CD4-positive, alpha-beta memory T cell (primary cell): ENCODE results near the gene MDN1. TPM values are rescaled to one million over a fixed set of nuclear protein-coding genes. Genes with fewer than 3 reads are reported as not detected.

Experiments
- CTCF ChIA-PET: fragments of 350-600 bp; sonication (Branson Sonifier 250); formaldehyde crosslinking; loops from one replicate; lab custom pipeline; 2021; ENCODE audit warnings: inconsistent platforms; ENCODE audit not compliant: partially characterized antibody; lab: Charles Lee
- POLR2A ChIA-PET: fragments of 350-600 bp; sonication (Branson Sonifier 250); formaldehyde crosslinking; loops from one replicate; lab custom pipeline; 2021; ENCODE audit not compliant: partially characterized antibody; lab: Charles Lee
- DNase-seq, 5 donors: peaks; one replicate each; pipeline versions ENCODE4 v3.0.0 to v3.0.0-alpha.2; 2020 to 2022; ENCODE audit warnings: mixed read lengths in 1 of 5
- H3K27ac ChIP-seq: one replicate; pipeline ENCODE4 v1.7.0; 2013; ENCODE audit warnings: low read depth, low read length
- H3K27me3 ChIP-seq: 2 replicates; pipeline ENCODE4 v1.7.0; 2013; ENCODE audit warnings: mild to moderate bottlenecking, low read length, moderate library complexity; ENCODE audit not compliant: insufficient read depth
- H3K36me3 ChIP-seq: 2 replicates; pipeline ENCODE4 v1.7.0; 2013; ENCODE audit warnings: mild to moderate bottlenecking, low read length, moderate library complexity; ENCODE audit not compliant: insufficient read depth
- H3K4me1 ChIP-seq: 2 replicates; pipeline ENCODE4 v1.7.0; 2013; ENCODE audit warnings: mild to moderate bottlenecking, low read length, moderate library complexity; ENCODE audit not compliant: insufficient read depth
- H3K4me3 ChIP-seq, 2 donors: one replicate each; pipeline ENCODE4 v1.7.0; 2013; ENCODE audit warnings: low read length in 2 of 2, mild to moderate bottlenecking in 1 of 2
- H3K9me3 ChIP-seq, 2 donors: one replicate each; pipeline ENCODE4 v1.7.0; 2013; ENCODE audit warnings: low read length in 2 of 2, control low read depth in 1 of 2; ENCODE audit not compliant: control insufficient read depth in 1 of 2
- H3K27ac Mint-ChIP-seq, 7 donors: one replicate each; pipeline ENCODE4 v1.8.0; 2020 to 2021; ENCODE audit warnings: mixed read lengths in 7 of 7, mild to moderate bottlenecking in 6 of 7, inconsistent platforms in 3 of 7, moderate library complexity in 3 of 7
- H3K27me3 Mint-ChIP-seq, 2 donors: one replicate each; pipeline ENCODE4 v1.8.0; 2020 to 2021; ENCODE audit warnings: mixed read lengths in 2 of 2
- H3K36me3 Mint-ChIP-seq, 2 donors: one replicate each; pipeline ENCODE4 v1.8.0; 2020 to 2021; ENCODE audit warnings: mixed read lengths in 2 of 2, inconsistent platforms in 1 of 2, mild to moderate bottlenecking in 1 of 2
- H3K4me1 Mint-ChIP-seq, 4 donors: one replicate each; pipeline ENCODE4 v1.8.0; 2020 to 2021; ENCODE audit warnings: mixed read lengths in 4 of 4, mild to moderate bottlenecking in 1 of 4
- H3K4me3 Mint-ChIP-seq, 8 donors: one replicate each; pipeline ENCODE4 v1.8.0; 2020 to 2021; ENCODE audit warnings: mixed read lengths in 8 of 8, mild to moderate bottlenecking in 7 of 8, moderate library complexity in 6 of 8, inconsistent platforms in 3 of 8
- H3K9me3 Mint-ChIP-seq, 8 donors: one replicate each; pipeline ENCODE4 v1.8.0; 2020 to 2021; ENCODE audit warnings: mixed read lengths in 8 of 8, mild to moderate bottlenecking in 5 of 8, inconsistent platforms in 3 of 8, moderate library complexity in 1 of 8
- intact Hi-C: fragments of 100-400 bp; cut with micrococcal nuclease; formaldehyde crosslinking; loops from one replicate; pipeline ENCODE4 v1.15.1; 2023
- polyA plus RNA-seq, 2 donors: library from polyadenylated mRNA; unstranded; fragments of 300-500 nt; fragmentation: Illumina TruSeq; gene quantifications; one replicate each; pipeline ENCODE4 v1.2.3, GENCODE V29; 2021
- total RNA-seq, 2 experiments: library from RNA; stranded (reverse); gene quantifications; one replicate each; pipeline ENCODE4 v1.2.3, GENCODE V29; 2021

Gene MDN1
- total and polyA plus RNA-seq, 4 experiments from 2014 or later = 4.1 to 72.2 (median 36.1) TPM

DNA sequence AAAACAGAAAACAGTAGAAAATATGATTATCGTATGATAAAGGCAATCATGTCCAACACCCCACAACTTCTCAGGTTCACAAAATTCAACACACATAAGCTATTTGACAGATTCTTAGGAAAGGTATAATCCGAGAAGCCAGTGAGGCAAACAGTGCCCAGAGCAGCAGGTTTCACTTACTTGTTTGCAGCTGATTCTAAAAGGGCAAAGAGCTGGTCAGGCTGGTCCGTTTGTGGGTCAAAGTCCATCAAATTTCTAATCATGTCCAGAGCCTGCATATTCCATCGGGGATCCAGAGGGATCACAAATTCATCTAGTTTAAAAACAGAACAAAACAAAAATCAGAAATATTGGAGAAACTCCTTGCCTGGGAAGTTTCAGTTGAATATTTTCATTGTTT lies 111.3 kb downstream of the MDN1 start:
- Mint-ChIP-seq H3K4me3 (no peak overlapping the region), H3K9me3 (no peaks in the 10 kb centered on the region), H3K4me1 (peaks cover 0 to 4% (median under 1%) of the 10 kb centered on the region in 4 donors), H3K27me3 (no peaks in the 10 kb centered on the region), H3K36me3 (peaks cover 71 to 75% of the 10 kb centered on the region in 2 donors), H3K27ac (no peak overlapping the region)
- no peaks in the 10 kb centered on the region for H3K9me3 ChIP-seq
- CTCF ChIA-PET = interaction anchor here (1.4 kb wide), 1 partner anchor 12 kb away, joined by 4 read pairs; no protein-coding TSS in a partner anchor
- H3K36me3 ChIP-seq = peaks cover 51% of the 10 kb centered on the region
- H3K4me3 ChIP-seq = no peak overlapping the region
- no peak for DNase-seq
- H3K27ac ChIP-seq = no peak overlapping the region
- no peaks in the 10 kb centered on the region for H3K27me3 ChIP-seq
- H3K4me1 ChIP-seq = no peaks in the 10 kb centered on the region
- POLR2A ChIA-PET = no interaction called here
- intact Hi-C loops = no loop called here

GRCh38 chr6:89707766-89708165 lies 111.8 kb downstream of the MDN1 start:
- Mint-ChIP-seq H3K9me3 (no peaks in the 10 kb centered on the region), H3K4me1 (peaks cover 0 to 4% (median under 1%) of the 10 kb centered on the region in 4 donors), H3K27me3 (no peaks in the 10 kb centered on the region), H3K36me3 (peaks cover 72% of the 10 kb centered on the region in 2 donors), H3K4me3 (no peak overlapping the region), H3K27ac (peak overlapping the region in 1 of 7 donors; percentile 78)
- no peak for DNase-seq
- no peak overlapping the region for H3K4me3 ChIP-seq
- H3K4me1 ChIP-seq = no peaks in the 10 kb centered on the region
- H3K36me3 ChIP-seq = peaks cover 46% of the 10 kb centered on the region
- intact Hi-C loops = no loop called here
- no peak overlapping the region for H3K27ac ChIP-seq
- ChIA-PET POLR2A (no interaction called here), CTCF (interaction anchor here (1.4 kb wide), 1 partner anchor 12 kb away, joined by 4 read pairs; no protein-coding TSS in a partner anchor)
- H3K9me3 ChIP-seq = no peaks in the 10 kb centered on the region
- no peaks in the 10 kb centered on the region for H3K27me3 ChIP-seq

- H3K27ac ChIP-seq = no peak overlapping the region
- Mint-ChIP-seq H3K4me3 (no peak overlapping the region), H3K9me3 (no peaks in the 10 kb centered on the region), H3K27me3 (no peaks in the 10 kb centered on the region), H3K27ac (no peak overlapping the region), H3K36me3 (peaks cover 68 to 71% of the 10 kb centered on the region in 2 donors), H3K4me1 (peaks cover 0 to 4% (median under 1%) of the 10 kb centered on the region in 4 donors)
- CTCF ChIA-PET = no interaction called here
- POLR2A ChIA-PET = no interaction called here
- intact Hi-C loops = no loop called here
- no peak for DNase-seq
- no peaks in the 10 kb centered on the region for H3K4me1 ChIP-seq
- peaks cover 43% of the 10 kb centered on the region for H3K36me3 ChIP-seq
- H3K4me3 ChIP-seq = no peak overlapping the region
- H3K27me3 ChIP-seq = no peaks in the 10 kb centered on the region
- no peaks in the 10 kb centered on the region for H3K9me3 ChIP-seq
These were observed 113.5 kb downstream of the MDN1 start for GRCh38 chr6:89706121-89706520.

- Mint-ChIP-seq H3K4me1 (peaks cover 0 to 1% (median 0%) of the 10 kb centered on the region in 4 donors), H3K36me3 (peaks cover 58 to 70% of the 10 kb centered on the region in 2 donors), H3K9me3 (no peaks in the 10 kb centered on the region), H3K4me3 (no peak overlapping the region), H3K27ac (no peak overlapping the region), H3K27me3 (no peaks in the 10 kb centered on the region)
- no peak for DNase-seq
- Histone ChIP-seq H3K27ac (no peak overlapping the region), H3K4me1 (no peaks in the 10 kb centered on the region), H3K9me3 (no peaks in the 10 kb centered on the region), H3K4me3 (no peak overlapping the region), H3K36me3 (peaks cover 41% of the 10 kb centered on the region), H3K27me3 (no peaks in the 10 kb centered on the region)
- intact Hi-C loops = no loop called here
- POLR2A ChIA-PET = no interaction called here
- CTCF ChIA-PET = interaction anchor here (0.6 kb wide), 1 partner anchor 772 kb away, joined by 3 read pairs; no protein-coding TSS in a partner anchor
These were observed 116.3 kb downstream of the MDN1 start for GRCh38 chr6:89703292-89703691.

DNA sequence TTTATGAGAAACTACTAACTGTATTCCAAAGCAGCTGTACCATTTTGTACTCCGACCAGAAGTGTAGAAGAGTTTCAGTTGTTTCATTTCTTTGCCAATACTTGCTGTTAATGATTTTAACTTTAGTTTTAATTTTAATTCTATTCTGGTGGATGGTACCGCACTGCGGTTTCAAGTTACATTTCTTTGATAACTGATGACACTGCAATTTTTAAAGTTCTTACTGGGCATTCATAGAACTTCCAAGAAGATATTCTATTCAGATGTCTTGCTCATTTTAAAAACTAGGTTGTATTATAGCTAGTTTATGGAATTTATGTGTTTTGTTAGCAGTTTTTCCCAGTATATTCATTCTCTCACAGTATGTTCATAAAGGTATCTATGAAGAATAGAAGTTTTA lies 117.2 kb downstream of the MDN1 start:
- no peak overlapping the region for H3K27ac Mint-ChIP-seq
- Histone ChIP-seq H3K4me3 (no peak overlapping the region), H3K4me1 (no peaks in the 10 kb centered on the region), H3K27ac (no peak overlapping the region), H3K36me3 (peaks cover 32% of the 10 kb centered on the region), H3K27me3 (no peaks in the 10 kb centered on the region), H3K9me3 (no peaks in the 10 kb centered on the region)
- intact Hi-C loops = no loop called here
- H3K27me3 Mint-ChIP-seq = no peaks in the 10 kb centered on the region
- H3K4me3 Mint-ChIP-seq = no peak overlapping the region
- peaks cover 56 to 68% of the 10 kb centered on the region in 2 donors for H3K36me3 Mint-ChIP-seq
- ChIA-PET POLR2A (no interaction called here), CTCF (no interaction called here)
- H3K4me1 Mint-ChIP-seq = no peaks in the 10 kb centered on the region
- no peak for DNase-seq
- H3K9me3 Mint-ChIP-seq = no peaks in the 10 kb centered on the region

DNA sequence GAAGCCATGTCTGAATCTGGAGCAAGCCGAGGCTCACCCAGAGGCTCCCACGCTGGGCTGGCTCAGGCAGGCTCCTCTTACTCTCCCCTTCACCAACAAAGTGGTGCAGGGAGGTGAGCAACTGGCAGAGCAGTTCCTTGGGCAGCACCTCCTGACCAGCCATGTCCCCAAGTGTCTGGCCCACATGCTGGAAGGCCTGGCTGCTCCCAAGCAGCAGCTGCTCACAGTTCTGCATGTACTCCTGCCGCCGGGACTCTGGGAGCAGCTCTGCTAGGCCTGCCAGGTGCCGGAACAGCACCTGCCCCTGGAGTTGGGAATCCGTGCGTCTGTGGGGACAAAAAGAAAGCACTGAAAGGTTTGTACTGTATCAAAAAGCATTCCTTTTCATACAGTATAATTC lies 123.9 kb downstream of the MDN1 start:
- H3K9me3 ChIP-seq = no peaks in the 10 kb centered on the region
- no peaks in the 10 kb centered on the region for H3K9me3 Mint-ChIP-seq
- ChIA-PET POLR2A (no interaction called here), CTCF (interaction anchor here (2.0 kb wide), 1 partner anchor 12 kb away, joined by 4 read pairs; no protein-coding TSS in a partner anchor)
- H3K27ac ChIP-seq = no peak overlapping the region
- H3K4me3 ChIP-seq = no peak overlapping the region
- H3K27ac Mint-ChIP-seq = no peak overlapping the region
- intact Hi-C loops = no loop called here
- DNase-seq = no peak
- H3K27me3 ChIP-seq = no peaks in the 10 kb centered on the region
- peaks cover 0 to 7% (median under 1%) of the 10 kb centered on the region in 4 donors for H3K4me1 Mint-ChIP-seq
- no peak overlapping the region for H3K4me3 Mint-ChIP-seq
- H3K36me3 Mint-ChIP-seq = peaks cover 61 to 86% of the 10 kb centered on the region in 2 donors
- H3K4me1 ChIP-seq = no peaks in the 10 kb centered on the region
- H3K27me3 Mint-ChIP-seq = no peaks in the 10 kb centered on the region
- peaks cover 66% of the 10 kb centered on the region for H3K36me3 ChIP-seq

DNA sequence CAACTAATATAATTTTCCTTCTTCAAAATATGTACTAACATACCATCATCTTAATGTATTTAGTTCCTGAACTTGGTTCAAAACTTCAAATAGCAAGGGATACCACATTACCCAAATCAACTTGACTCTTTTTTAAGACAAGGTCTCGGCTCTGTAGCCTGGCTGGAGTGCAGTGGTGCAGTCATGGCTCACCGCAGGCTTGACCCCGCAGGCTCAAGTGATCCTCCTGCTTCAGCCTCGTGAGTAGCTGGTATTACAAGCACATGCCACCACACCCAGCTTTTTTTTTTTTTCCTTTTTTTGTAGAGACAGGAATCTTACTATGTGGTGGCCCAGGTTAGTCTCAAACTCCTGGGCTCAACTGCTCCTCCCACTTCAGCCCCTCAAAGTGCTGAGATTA lies 125.2 kb downstream of the MDN1 start:
- no peak overlapping the region for H3K4me3 Mint-ChIP-seq
- ChIA-PET CTCF (no interaction called here), POLR2A (interaction anchor here (0.8 kb wide), 1 partner anchor 31 kb away, joined by 3 read pairs; no protein-coding TSS in a partner anchor)
- H3K36me3 ChIP-seq = peaks cover 66% of the 10 kb centered on the region
- no peaks in the 10 kb centered on the region for H3K27me3 Mint-ChIP-seq
- H3K4me1 ChIP-seq = no peaks in the 10 kb centered on the region
- H3K9me3 ChIP-seq = no peaks in the 10 kb centered on the region
- intact Hi-C loops = no loop called here
- no peak for DNase-seq
- no peaks in the 10 kb centered on the region for H3K9me3 Mint-ChIP-seq
- H3K4me1 Mint-ChIP-seq = peaks cover 0 to 7% (median under 1%) of the 10 kb centered on the region in 4 donors
- no peaks in the 10 kb centered on the region for H3K27me3 ChIP-seq
- H3K27ac ChIP-seq = no peak overlapping the region
- H3K36me3 Mint-ChIP-seq = peaks cover 66 to 86% of the 10 kb centered on the region in 2 donors
- H3K4me3 ChIP-seq = no peak overlapping the region
- no peak overlapping the region for H3K27ac Mint-ChIP-seq
